Measurements from ENCODE around the gene ATG9A.

The ATG9A gene

DNA sequence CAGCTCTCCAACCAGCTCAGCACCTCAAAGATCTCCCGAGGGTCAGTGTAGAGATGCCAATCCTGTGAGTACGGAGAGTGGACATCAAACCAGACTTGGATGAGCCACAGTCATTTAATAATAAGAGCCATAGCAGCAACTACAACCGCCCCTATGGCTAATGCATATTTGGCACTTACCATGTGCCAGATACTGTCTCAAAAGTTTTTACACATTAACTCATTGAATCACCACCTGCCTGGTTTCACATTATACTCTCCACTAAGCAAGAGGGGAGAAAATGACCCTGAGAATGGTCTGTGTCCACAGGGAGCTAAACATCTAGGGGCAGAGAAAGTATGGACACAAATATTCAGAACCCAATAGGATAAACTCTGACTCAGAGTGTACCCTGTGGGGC is 55.3 kb downstream of the ATG9A start:
- no peak overlapping the region for H3K9ac ChIP-seq (ENCODE audit: low read length)

DNA sequence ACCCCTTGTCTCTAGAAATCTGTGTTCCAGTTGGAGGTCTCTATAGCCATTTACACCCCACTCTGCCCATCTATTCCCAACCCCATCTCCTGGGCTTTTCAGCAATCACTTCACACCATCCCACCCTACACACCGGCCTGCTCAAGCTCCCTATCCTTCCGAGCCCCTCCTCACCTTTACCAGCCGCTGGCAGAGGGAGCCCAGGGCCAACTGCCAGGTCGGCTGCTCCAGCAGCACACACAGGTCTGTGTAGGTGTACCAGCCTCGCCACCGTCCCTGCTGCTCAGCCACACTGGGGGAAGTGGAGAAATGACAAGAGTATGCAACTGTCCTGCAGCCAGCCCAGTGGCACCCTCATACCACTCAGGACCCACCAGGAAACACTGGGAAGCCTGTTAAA is 56.3 kb downstream of the ATG9A start:
- Histone ChIP-seq H3K27me3 (ENCODE audit: control insufficient read depth, insufficient read depth, low read length) (no peaks in the 10 kb centered on the region), H3K9ac (ENCODE audit: low read length) (no peak overlapping the region), H3K27ac (ENCODE audit: low read depth, low read length) (no peak overlapping the region), H3K36me3 (ENCODE audit: control insufficient read depth, insufficient read depth, low read length) (peaks cover 12% of the 10 kb centered on the region), H3K4me1 (ENCODE audit: control insufficient read depth, insufficient read depth, low read length) (peaks cover 12% of the 10 kb centered on the region), H3K4me3 (ENCODE audit: low read length) (no peak overlapping the region)

More for the DNA sequence above, 55.3 kb downstream of the ATG9A start:
- Histone ChIP-seq H3K27ac (ENCODE audit: low read depth, low read length) (no peak overlapping the region), H3K4me1 (ENCODE audit: control insufficient read depth, insufficient read depth, low read length) (peaks cover 17% of the 10 kb centered on the region), H3K27me3 (ENCODE audit: control insufficient read depth, insufficient read depth, low read length) (no peaks in the 10 kb centered on the region), H3K4me3 (ENCODE audit: low read length) (no peak overlapping the region), H3K36me3 (ENCODE audit: control insufficient read depth, insufficient read depth, low read length) (peaks cover 12% of the 10 kb centered on the region)

- peaks cover 12% of the 10 kb centered on the region for H3K36me3 ChIP-seq (ENCODE audit: control insufficient read depth, insufficient read depth, low read length)
- H3K27ac ChIP-seq (ENCODE audit: low read depth, low read length), result no peak overlapping the region
- H3K4me1 ChIP-seq (ENCODE audit: control insufficient read depth, insufficient read depth, low read length), result peaks cover 11% of the 10 kb centered on the region
- H3K4me3 ChIP-seq (ENCODE audit: low read length), result no peak overlapping the region
- no peaks in the 10 kb centered on the region for H3K27me3 ChIP-seq (ENCODE audit: control insufficient read depth, insufficient read depth, low read length)
- H3K9ac ChIP-seq (ENCODE audit: low read length), result no peak overlapping the region
Measured at GRCh38 chr2:219172231-219173154, 56.9 kb downstream of the ATG9A start.

DNA sequence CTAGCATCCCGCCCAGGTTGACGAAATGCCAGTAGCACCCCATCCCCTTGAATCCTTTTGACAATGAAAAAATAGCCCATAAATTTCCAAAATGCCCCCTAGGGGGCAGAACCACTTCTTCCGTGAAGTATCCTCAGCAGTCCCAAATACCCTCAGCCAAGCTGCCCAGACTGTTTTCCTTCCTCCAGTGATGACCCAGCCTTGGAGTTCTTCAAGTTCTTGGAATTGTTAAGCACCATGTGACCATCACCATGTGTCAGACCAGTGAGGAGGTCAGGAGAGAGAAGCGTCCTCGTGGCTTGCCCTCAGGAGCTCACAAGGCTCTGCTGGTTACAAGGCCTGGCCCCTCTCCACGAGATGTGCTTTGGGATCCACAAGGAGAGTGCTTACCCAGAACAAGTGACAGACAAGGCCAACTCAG is 58.2 kb downstream of the ATG9A start:
- peaks cover 12% of the 10 kb centered on the region for H3K36me3 ChIP-seq (ENCODE audit: control insufficient read depth, insufficient read depth, low read length)
- H3K9ac ChIP-seq (ENCODE audit: low read length), result no peak overlapping the region
- H3K27ac ChIP-seq (ENCODE audit: low read depth, low read length), result peak overlapping the region; percentile 60
- H3K4me3 ChIP-seq (ENCODE audit: low read length), result no peak overlapping the region
- peaks cover 7% of the 10 kb centered on the region for H3K4me1 ChIP-seq (ENCODE audit: control insufficient read depth, insufficient read depth, low read length)
- no peaks in the 10 kb centered on the region for H3K27me3 ChIP-seq (ENCODE audit: control insufficient read depth, insufficient read depth, low read length)

DNA sequence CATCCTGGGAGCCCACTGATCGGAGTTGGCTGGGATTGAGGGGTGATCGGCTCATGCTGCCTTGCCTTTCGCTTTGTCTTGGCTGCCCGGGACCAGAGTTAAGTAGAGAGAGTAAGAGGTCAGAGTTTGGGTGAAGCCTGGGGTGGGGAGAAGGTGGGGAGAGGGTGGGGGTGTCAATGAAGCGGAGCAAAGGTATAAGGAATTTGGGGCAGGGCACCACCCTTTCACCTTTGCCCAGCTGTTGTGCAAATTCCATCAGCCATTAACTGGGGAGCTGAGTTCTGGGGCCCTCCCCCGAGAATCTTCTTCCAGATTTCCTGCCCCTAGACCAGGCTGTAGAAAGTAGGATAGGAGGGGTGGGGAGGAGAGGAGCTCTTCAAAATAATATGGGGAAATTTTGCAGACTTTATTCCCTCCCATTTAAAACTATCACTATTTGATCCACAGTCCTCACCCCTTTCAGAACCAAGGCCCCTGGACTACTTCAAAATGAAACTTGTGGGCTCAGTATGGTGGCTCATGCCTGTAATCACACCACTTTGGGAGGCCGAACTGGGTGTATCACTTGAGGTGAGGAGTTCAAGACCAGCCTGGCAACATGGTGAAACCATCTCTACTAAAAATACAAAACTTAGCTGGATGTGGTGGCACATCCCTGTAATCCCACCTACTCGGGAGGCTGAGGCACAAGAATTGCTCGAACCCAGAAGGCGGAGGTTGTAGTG is 59.3 kb downstream of the ATG9A start, which contains the start of gene SLC23A3:
Gene SLC23A3, minus strand, starts transcription at position 100 of the 725 bp plus-strand sequence. Its CDS starts 45 bp downstream, at position 55.
- Histone ChIP-seq H3K36me3 (ENCODE audit: control insufficient read depth, insufficient read depth, low read length) (peaks cover 12% of the 10 kb centered on the region), H3K27ac (ENCODE audit: low read depth, low read length) (no peak within 1 kb of the TSS), H3K4me1 (ENCODE audit: control insufficient read depth, insufficient read depth, low read length) (peaks cover 3% of the 10 kb centered on the region)

More for the DNA sequence above, 59.3 kb downstream of the ATG9A start, which contains the start of gene SLC23A3:
- no peak within 1 kb of the TSS for H3K9ac ChIP-seq (ENCODE audit: low read length)
- no peak within 1 kb of the TSS for H3K4me3 ChIP-seq (ENCODE audit: low read length)
- H3K27me3 ChIP-seq (ENCODE audit: control insufficient read depth, insufficient read depth, low read length), result no peaks in the 10 kb centered on the region
